HG03135 (cell line): Measurements from ENCODE around the gene SPAG16.
"Not testable (repeated sequence)": the region's sequence is repeated elsewhere in the genome, so short reads cannot be mapped to it uniquely, and the experiment has no call there.

ENCODE experiments used
- ATAC-seq: cut with Tn5 transposase; IDR thresholded peaks from one replicate; pipeline ENCODE4 v1.9.1; 2021; ENCODE audit warnings: mild to moderate bottlenecking, moderate library complexity; ENCODE audit not compliant: unreplicated experiment

Gene SPAG16

GRCh38 chr2:213980883-213981282 lies 696.6 kb downstream of the SPAG16 start:
- ATAC-seq: no peak

GRCh38 chr2:213989207-213989606 lies 704.9 kb downstream of the SPAG16 start:
- ATAC-seq: no peak

GRCh38 chr2:213991453-213992108 lies 707.3 kb downstream of the SPAG16 start:
- ATAC-seq: no peak

GRCh38 chr2:213995400-213996105 lies 711.3 kb downstream of the SPAG16 start:
- no peak for ATAC-seq

GRCh38 chr2:213998976-213999375 lies 714.7 kb downstream of the SPAG16 start:
- not testable (repeated sequence) for ATAC-seq

GRCh38 chr2:214004463-214004862 lies 720.2 kb downstream of the SPAG16 start:
- ATAC-seq: no peak

- no peak for ATAC-seq
Measured at GRCh38 chr2:214005337-214005736, 721.1 kb downstream of the SPAG16 start.

GRCh38 chr2:214006601-214007000 lies 722.3 kb downstream of the SPAG16 start:
- no peak for ATAC-seq

- ATAC-seq: no peak
Measured at GRCh38 chr2:214011676-214012075, 727.4 kb downstream of the SPAG16 start.

- ATAC-seq: no peak
Measured at GRCh38 chr2:214014551-214015220, 730.4 kb downstream of the SPAG16 start.

GRCh38 chr2:214019229-214019972 lies 735.1 kb downstream of the SPAG16 start:
- no peak for ATAC-seq

- ATAC-seq: no peak
Measured at GRCh38 chr2:214019973-214020345, 735.7 kb downstream of the SPAG16 start.

GRCh38 chr2:214029190-214029589 lies 744.9 kb downstream of the SPAG16 start:
- ATAC-seq: no peak

GRCh38 chr2:214031566-214031965 lies 747.3 kb downstream of the SPAG16 start:
- no peak for ATAC-seq

- no peak for ATAC-seq
Measured at GRCh38 chr2:214034417-214034816, 750.2 kb downstream of the SPAG16 start.

- ATAC-seq: no peak
Measured at GRCh38 chr2:214035091-214035852, 751.0 kb downstream of the SPAG16 start.

GRCh38 chr2:214035921-214036320 lies 751.7 kb downstream of the SPAG16 start:
- no peak for ATAC-seq

- ATAC-seq: no peak
Measured at GRCh38 chr2:214038186-214038585, 753.9 kb downstream of the SPAG16 start.

- ATAC-seq: no peak
Measured at GRCh38 chr2:214050731-214051130, 766.5 kb downstream of the SPAG16 start.

- no peak for ATAC-seq
Measured at GRCh38 chr2:214051585-214051984, 767.3 kb downstream of the SPAG16 start.

GRCh38 chr2:214052235-214052634 lies 768.0 kb downstream of the SPAG16 start:
- ATAC-seq: no peak
